RWPE1 (cell line): ENCODE results near the gene PCDH9.

ENCODE experiments used
- CTCF ChIA-PET: fragments of 350-600 bp; sonication (Branson Sonifier 250); formaldehyde crosslinking; extraction: SDS; loops from one replicate; lab custom pipeline; 2021; lab: Yijun Ruan, JAX
- POLR2A ChIA-PET: fragments of 400-600 bp; formaldehyde crosslinking; extraction: SDS; loops from one replicate; lab custom pipeline; 2020; ENCODE audit warnings: antibody characterized with exemption; ENCODE audit not compliant: low non-redundant PET; lab: Yijun Ruan, JAX
- DNase-seq: peaks from one replicate; pipeline ENCODE4 v3.0.0; 2012; ENCODE audit warnings: low spot score
- H3K27ac ChIP-seq: fragments of 450-650 bp; 2 replicates; pipeline ENCODE4 v1.5.1; 2017
- TF ChIP-seq, protein P1 (sequence below): fragments of 450-650 bp; conservative IDR thresholded peaks from 2 replicates; pipeline ENCODE4 v1.5.1; 2017; ENCODE audit warnings: low read depth, mild to moderate bottlenecking

Gene PCDH9

DNA sequence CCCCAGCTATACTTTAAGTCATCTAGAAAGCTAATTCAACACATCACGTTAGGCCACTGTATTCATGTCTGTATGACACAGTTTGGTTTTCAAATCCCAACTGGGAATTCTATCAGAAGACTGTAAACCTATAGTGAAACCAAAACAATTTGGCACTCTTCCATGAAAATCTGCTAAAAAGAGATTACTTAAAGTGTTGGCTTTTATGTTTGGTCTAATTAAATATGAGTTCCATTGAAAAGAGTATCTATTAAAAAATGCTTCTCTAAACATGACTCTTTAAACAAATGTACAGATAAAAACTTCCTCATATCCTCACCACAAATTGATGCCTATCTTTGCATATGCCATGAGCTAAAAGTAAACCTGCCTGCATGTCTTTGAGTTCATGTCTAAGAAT, 25.4 kb downstream of the PCDH9 start:
- ChIA-PET POLR2A (no interaction called here), CTCF (interaction anchor here (0.6 kb wide), 1 partner anchor 175 kb away, joined by 3 read pairs; no protein-coding TSS in a partner anchor)
- TF ChIP-seq, protein P1, sequence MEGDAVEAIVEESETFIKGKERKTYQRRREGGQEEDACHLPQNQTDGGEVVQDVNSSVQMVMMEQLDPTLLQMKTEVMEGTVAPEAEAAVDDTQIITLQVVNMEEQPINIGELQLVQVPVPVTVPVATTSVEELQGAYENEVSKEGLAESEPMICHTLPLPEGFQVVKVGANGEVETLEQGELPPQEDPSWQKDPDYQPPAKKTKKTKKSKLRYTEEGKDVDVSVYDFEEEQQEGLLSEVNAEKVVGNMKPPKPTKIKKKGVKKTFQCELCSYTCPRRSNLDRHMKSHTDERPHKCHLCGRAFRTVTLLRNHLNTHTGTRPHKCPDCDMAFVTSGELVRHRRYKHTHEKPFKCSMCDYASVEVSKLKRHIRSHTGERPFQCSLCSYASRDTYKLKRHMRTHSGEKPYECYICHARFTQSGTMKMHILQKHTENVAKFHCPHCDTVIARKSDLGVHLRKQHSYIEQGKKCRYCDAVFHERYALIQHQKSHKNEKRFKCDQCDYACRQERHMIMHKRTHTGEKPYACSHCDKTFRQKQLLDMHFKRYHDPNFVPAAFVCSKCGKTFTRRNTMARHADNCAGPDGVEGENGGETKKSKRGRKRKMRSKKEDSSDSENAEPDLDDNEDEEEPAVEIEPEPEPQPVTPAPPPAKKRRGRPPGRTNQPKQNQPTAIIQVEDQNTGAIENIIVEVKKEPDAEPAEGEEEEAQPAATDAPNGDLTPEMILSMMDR: no peak
- no peak for DNase-seq
- no peak overlapping the region for H3K27ac ChIP-seq

DNA sequence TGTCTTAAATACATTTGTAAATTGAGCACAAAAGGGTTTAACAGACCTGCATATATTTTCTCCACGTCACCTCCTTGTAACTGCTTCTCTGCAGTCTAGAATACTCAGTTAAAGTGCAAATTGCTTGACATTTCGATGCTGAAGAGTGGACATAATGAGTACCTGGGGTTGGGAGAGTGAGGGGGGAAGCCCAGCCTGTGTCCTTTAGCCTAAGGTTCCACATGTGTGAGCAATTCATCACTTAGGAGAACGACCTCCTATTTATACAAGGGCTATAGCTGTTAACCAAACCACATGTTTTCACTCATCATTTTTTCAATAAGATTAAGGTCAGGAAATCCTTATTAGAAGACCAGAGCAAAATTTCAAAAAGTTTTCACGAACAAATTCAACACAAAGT, 29.5 kb downstream of the PCDH9 start:
- no peak for DNase-seq
- ChIA-PET CTCF (no interaction called here), POLR2A (no interaction called here)
- TF ChIP-seq, protein P1: no peak
- H3K27ac ChIP-seq: no peak overlapping the region

- TF ChIP-seq, protein P1: no peak
- no peak overlapping the region for H3K27ac ChIP-seq
- CTCF ChIA-PET: no interaction called here
- POLR2A ChIA-PET: no interaction called here
- no peak for DNase-seq
Measured at GRCh38 chr13:67200183-67200582, 30.0 kb downstream of the PCDH9 start.

- H3K27ac ChIP-seq: no peak overlapping the region
- POLR2A ChIA-PET: no interaction called here
- DNase-seq: no peak
- CTCF ChIA-PET: no interaction called here
- TF ChIP-seq, protein P1: no peak
Measured at GRCh38 chr13:67197704-67198103, 32.4 kb downstream of the PCDH9 start.

- POLR2A ChIA-PET: no interaction called here
- CTCF ChIA-PET: no interaction called here
- TF ChIP-seq, protein P1: no peak
- no peak overlapping the region for H3K27ac ChIP-seq
- no peak for DNase-seq
Measured at GRCh38 chr13:67193979-67194378, 36.2 kb downstream of the PCDH9 start.

GRCh38 chr13:67192751-67193150, 37.4 kb downstream of the PCDH9 start:
- no peak for DNase-seq
- ChIA-PET POLR2A (no interaction called here), CTCF (no interaction called here)
- TF ChIP-seq, protein P1: no peak
- no peak overlapping the region for H3K27ac ChIP-seq
